Breast epithelium (tissue), 3 donors: ENCODE measurements around the gene ADGRG3.

Experiments used
- CTCF ChIP-seq, 3 donors: fragments of 450-650 bp; IDR thresholded peaks; one replicate each; pipeline ENCODE4 v1.5.1; 2016 to 2017; ENCODE audit warnings: antibody characterized with exemption in 3 of 3, mild to moderate bottlenecking in 3 of 3, moderate library complexity in 3 of 3
- POLR2A ChIP-seq: fragments of 450-650 bp; IDR thresholded peaks from one replicate; pipeline ENCODE4 v1.6.1; 2016; ENCODE audit warnings: antibody characterized with exemption, mild to moderate bottlenecking, moderate library complexity

- TF ChIP-seq POLR2A: no peak
- TF ChIP-seq CTCF (IDR thresholded peaks at IDR 0.05): no peak
Measured at GRCh38 chr16:57704905-57705852, 37.1 kb downstream of the ADGRG3 start.
